HepG2 (cell line): ENCODE data around the gene EPHA2. TPM values are rescaled to one million over a fixed set of nuclear protein-coding genes. Genes with fewer than 3 reads are reported as not detected.

Source experiments
- BRF2 ChIP-seq: sonication (generic); formaldehyde crosslinking; IDR thresholded peaks from 2 replicates; pipeline ENCODE4 v1.8.1; 2022; ENCODE audit warnings: mild to moderate bottlenecking, missing genetic modification reagents
- CENPBD1 ChIP-seq: sonication (generic); formaldehyde crosslinking; IDR thresholded peaks from 2 replicates; pipeline ENCODE4 v1.8.0; 2022; ENCODE audit warnings: missing genetic modification reagents, low read depth, mild to moderate bottlenecking, borderline replicate concordance
- CREBL2 ChIP-seq: sonication (generic); formaldehyde crosslinking; IDR thresholded peaks from 2 replicates; pipeline ENCODE4 v1.8.1; 2023; ENCODE audit warnings: missing genetic modification reagents, mild to moderate bottlenecking, borderline replicate concordance
- EED ChIP-seq: sonication (generic); formaldehyde crosslinking; IDR thresholded peaks from 2 replicates; pipeline ENCODE4 v1.5.0; 2020; ENCODE audit warnings: mild to moderate bottlenecking, missing genetic modification reagents
- IKZF4 ChIP-seq: sonication (generic); formaldehyde crosslinking; IDR thresholded peaks from 2 replicates; pipeline ENCODE4 v1.5.1; 2020; ENCODE audit warnings: borderline replicate concordance, mild to moderate bottlenecking, low read depth, missing genetic modification reagents; ENCODE audit errors: not compliant biosample characterization
- JUND ChIP-seq: sonication (generic); formaldehyde crosslinking; IDR thresholded peaks from 2 replicates; pipeline ENCODE4 v1.8.0; 2022; ENCODE audit warnings: mild to moderate bottlenecking, missing genetic modification reagents
- PLRG1 ChIP-seq: fragments of 450-650 bp; conservative IDR thresholded peaks from 2 replicates; pipeline ENCODE4 v1.6.1; 2016
- SETDB1 ChIP-seq: sonication (generic); formaldehyde crosslinking; IDR thresholded peaks from 2 replicates; pipeline ENCODE4 v1.5.1; 2020; ENCODE audit warnings: missing genetic modification reagents, mild to moderate bottlenecking, borderline replicate concordance
- SIX4 ChIP-seq: sonication (generic); formaldehyde crosslinking; IDR thresholded peaks from 2 replicates; pipeline ENCODE4 v1.4.0; 2020; ENCODE audit warnings: missing genetic modification reagents
- SNAPC2 ChIP-seq: sonication (generic); formaldehyde crosslinking; IDR thresholded peaks from 2 replicates; pipeline ENCODE4 v1.8.1; 2022; ENCODE audit warnings: mild to moderate bottlenecking, missing genetic modification reagents
- SP4 ChIP-seq: sonication (generic); formaldehyde crosslinking; IDR thresholded peaks from 2 replicates; pipeline ENCODE4 v1.8.1; 2023; ENCODE audit warnings: mild to moderate bottlenecking, missing genetic modification reagents
- TIGD3 ChIP-seq: sonication (generic); formaldehyde crosslinking; IDR thresholded peaks from 2 replicates; pipeline ENCODE4 v1.5.1; 2020; ENCODE audit warnings: mild to moderate bottlenecking, missing genetic modification reagents, borderline replicate concordance
- ZEB1 ChIP-seq: IDR thresholded peaks from 2 replicates; pipeline ENCODE4 v1.6.1; 2012; ENCODE audit warnings: mild to moderate bottlenecking, low read depth, inconsistent platforms; ENCODE audit not compliant: insufficient replicate concordance
- ZFP36L1 ChIP-seq: sonication (generic); formaldehyde crosslinking; IDR thresholded peaks from 2 replicates; pipeline ENCODE4 v1.8.0; 2022; ENCODE audit warnings: mild to moderate bottlenecking, missing genetic modification reagents, moderate library complexity
- ZFP37 ChIP-seq: sonication (generic); formaldehyde crosslinking; IDR thresholded peaks from 2 replicates; pipeline ENCODE4 v1.4.0; 2020; ENCODE audit warnings: missing genetic modification reagents, borderline replicate concordance
- ZMYM4 ChIP-seq: sonication (generic); formaldehyde crosslinking; IDR thresholded peaks from 2 replicates; pipeline ENCODE4 v1.8.1; 2023; ENCODE audit warnings: mild to moderate bottlenecking, missing genetic modification reagents
- ZNF513 ChIP-seq: sonication (generic); formaldehyde crosslinking; conservative IDR thresholded peaks from 2 replicates; pipeline ENCODE4 v1.5.0; 2020; ENCODE audit warnings: missing genetic modification reagents
- ZNF598 ChIP-seq: sonication (generic); formaldehyde crosslinking; IDR thresholded peaks from 2 replicates; pipeline ENCODE4 v1.5.1; 2020; ENCODE audit warnings: mild to moderate bottlenecking, missing genetic modification reagents, borderline replicate concordance
- ZNF607 ChIP-seq: sonication (generic); formaldehyde crosslinking; IDR thresholded peaks from 2 replicates; pipeline ENCODE4 v1.5.1; 2020; ENCODE audit warnings: missing genetic modification reagents, mild to moderate bottlenecking, borderline replicate concordance
- ZNF703 ChIP-seq: sonication (generic); formaldehyde crosslinking; IDR thresholded peaks from 2 replicates; pipeline ENCODE4 v1.5.1; 2020; ENCODE audit warnings: missing genetic modification reagents, mild to moderate bottlenecking, moderate library complexity, borderline replicate concordance
- ZNF770 ChIP-seq: sonication (generic); formaldehyde crosslinking; IDR thresholded peaks from 2 replicates; pipeline ENCODE4 v1.5.0; 2020; ENCODE audit warnings: mild to moderate bottlenecking, missing genetic modification reagents
- polyA plus RNA-seq, 8 experiments: library from polyadenylated mRNA; depleted of rRNA in 3 of 8; stranded (reverse) in 7 of 8; unstranded in 1 of 8; fragments of >200 nt; fragmentation: Illumina TruSeq in 4 of 8; extraction: Trizol in 4 of 8; gene quantifications; 2 replicates each; pipeline versions ENCODE4 v1.2.1 to v1.2.3, GENCODE V29; 2011 to 2016; ENCODE audit warnings: low read depth in 4 of 8, missing spikeins in 1 of 8, mixed read lengths in 1 of 8; ENCODE audit not compliant: insufficient read depth in 1 of 8
- total RNA-seq, 5 experiments: library from RNA; depleted of rRNA; stranded (reverse); fragments of >200 nt; fragmentation: Illumina TruSeq; extraction: Trizol; gene quantifications; 2 replicates each; pipeline ENCODE4 v1.2.3, GENCODE V29; 2016; ENCODE audit warnings: low read depth in 1 of 5

The EPHA2 gene
- total and polyA plus RNA-seq, 2 of the 13 experiments (the other 11 are each of a cell fraction or from before 2014, with no cell fraction given), result 33.6 to 53.6 TPM

GRCh38 chr1:16146279-16147155 lies 9.4 kb downstream of the EPHA2 start (continued):
- no peak for TF ChIP-seq ZNF598 (CRISPR knock-in tag)
- no peak for TF ChIP-seq SETDB1 (CRISPR knock-in tag)
- no peak for TF ChIP-seq SIX4 (CRISPR knock-in tag)
- TF ChIP-seq ZMYM4 (CRISPR knock-in tag), result no peak
- 0 out of 2 replicates have a peak, but pooled peaks have one; percentile 2 for TF ChIP-seq ZNF607
- TF ChIP-seq BRF2 (CRISPR knock-in tag), result no peak
- TF ChIP-seq ZNF703 (CRISPR knock-in tag), result no peak
- peak; percentile 98 for TF ChIP-seq JUND (CRISPR knock-in tag)
- TF ChIP-seq TIGD3 (CRISPR knock-in tag), result no peak
- peak; percentile 49 for TF ChIP-seq ZNF770 (CRISPR knock-in tag)
- TF ChIP-seq PLRG1, result no peak
- 0 out of 2 replicates have a peak, but pooled peaks have one; percentile 21 for TF ChIP-seq ZFP36L1 (CRISPR knock-in tag)
- TF ChIP-seq ZFP37 (CRISPR knock-in tag), result no peak
- TF ChIP-seq SP4 (CRISPR knock-in tag), result no peak
- no peak for TF ChIP-seq IKZF4
- no peak for TF ChIP-seq ZEB1
- no peak; the same call in 1 of the 2 replicates for TF ChIP-seq SNAPC2
- no peak for TF ChIP-seq ZNF513 (CRISPR knock-in tag)
- TF ChIP-seq CENPBD1 (CRISPR knock-in tag), result peak; percentile 72; the same call in 1 of the 2 replicates
- TF ChIP-seq EED (CRISPR knock-in tag), result no peak
- no peak for TF ChIP-seq CREBL2 (CRISPR knock-in tag)
